Ovary (tissue), 3 donors: ENCODE measurements around the gene REXO2.

Source experiments
- CTCF ChIP-seq, 3 donors: fragments of 450-650 bp in 2 of 3; fragments of 200-600 bp in 1 of 3; IDR thresholded peaks; one replicate each; pipeline versions ENCODE4 v1.5.1 to v1.8.0; 2016 to 2022; ENCODE audit warnings: antibody characterized with exemption in 3 of 3, mild to moderate bottlenecking in 1 of 3
- POLR2A ChIP-seq: fragments of 450-650 bp; IDR thresholded peaks from one replicate; pipeline ENCODE4 v1.6.1; 2017; ENCODE audit warnings: antibody characterized with exemption, mild to moderate bottlenecking, moderate library complexity
- donor health status: DM: no; HTN: no; CAD: no.

GRCh38 chr11:114439229-114440120 is at the start of gene REXO2:
- TF ChIP-seq CTCF (IDR thresholded peaks at IDR 0.05) (peak in 1 of 3 donors; percentile 41), POLR2A (peak; percentile 82)
